Right lobe of liver (tissue), 6 donors: ENCODE data around the gene CHST11. TPM values are rescaled to one million over a fixed set of nuclear protein-coding genes. Genes with fewer than 3 reads are reported as not detected.
A peak's percentile ranks its signal among the peaks of the same experiment; 100 is the strongest.
"Not testable (repeated sequence)": the region's sequence is repeated elsewhere in the genome, so short reads cannot be mapped to it uniquely, and the experiment has no call there.

ENCODE experiments used
- ATAC-seq, 4 donors: fragments of 200-7000 bp; cut with Tn5 transposase; one replicate each; pipeline ENCODE4 v1.9.1; 2020; ENCODE audit warnings: mild to moderate bottlenecking in 4 of 4, moderate library complexity in 4 of 4
- DNase-seq, 3 donors: peaks; one replicate each; pipeline ENCODE4 v3.0.0-alpha.2; 2020
- H3K27ac ChIP-seq, 3 donors: fragments of 200-600 bp; one replicate each; pipeline ENCODE4 v1.8.0; 2022
- H3K27me3 ChIP-seq, 2 donors: fragments of 200-600 bp; one replicate each; pipeline ENCODE4 v1.8.0; 2022
- H3K36me3 ChIP-seq, 4 donors: fragments of 200-600 bp; sonication (generic) in 1 of 4; one replicate each; pipeline versions ENCODE4 v1.5.1 to v1.8.0; 2017 to 2022; ENCODE audit warnings: control low read depth in 1 of 4
- H3K4me1 ChIP-seq, 4 donors: fragments of 200-600 bp; sonication (generic) in 1 of 4; one replicate each; pipeline versions ENCODE4 v1.5.1 to v1.8.0; 2017 to 2022; ENCODE audit warnings: control low read depth in 1 of 4
- H3K4me3 ChIP-seq, 3 donors: fragments of 200-600 bp; one replicate each; pipeline ENCODE4 v1.8.0; 2022
- H3K9me3 ChIP-seq, 4 donors: fragments of 200-600 bp; sonication (generic) in 1 of 4; one replicate each; pipeline versions ENCODE4 v1.5.1 to v1.8.0; 2017 to 2022; ENCODE audit warnings: control low read depth in 1 of 4
- CTCF ChIP-seq, 4 donors: fragments of 200-600 bp in 3 of 4; fragments of 450-650 bp in 1 of 4; IDR thresholded peaks; one replicate each; pipeline versions ENCODE4 v1.5.1 to v1.8.0; 2016 to 2022; ENCODE audit warnings: antibody characterized with exemption in 4 of 4, mild to moderate bottlenecking in 2 of 4
- POLR2A ChIP-seq: fragments of 450-650 bp; IDR thresholded peaks from one replicate; pipeline ENCODE4 v1.6.1; 2017; ENCODE audit warnings: antibody characterized with exemption, mild to moderate bottlenecking
- WGBS: methylation state at CpG from one replicate; pipeline ENCODE4 v1.1.6; 2018; ENCODE audit warnings: low coverage, low lambda C conversion rate; ENCODE audit not compliant: insufficient coverage; ENCODE audit errors: missing lambda C conversion rate; 5-methylcytosine and 5-hydroxymethylcytosine counted together
- intact Hi-C, 2 donors: fragments of 100-400 bp; cut with DNase I; formaldehyde crosslinking; loops; one replicate each; pipeline versions ENCODE4 v1.11.2 to v1.14.1; 2022
- total RNA-seq, 6 experiments: library from RNA; depleted of rRNA in 2 of 6; stranded (reverse); fragments of >200 nt in 2 of 6; fragmentation: NEBNext Ultra II Directional in 3 of 6; extraction: Animal tissue kit (Norgen Biotek cat#: 25700) in 3 of 6; gene quantifications; one replicate each; pipeline versions ENCODE4 v1.1.0 to v1.2.4, GENCODE V29; 2016 to 2023
- donor health status: DM: no; HTN: yes; CAD: no.
- donor health status: DM: no; HTN: no; CAD: no.
- donor health status: DM: no; HTN: no; CAD: no.
- donor health status: DM: no; HTN: yes; CAD: no.
- donor health status: DM: no; HTN: yes; CAD: no.

The CHST11 gene
- total RNA-seq, 6 experiments from 2014 or later, result 0.57 to 10.4 (median 3.5) TPM

GRCh38 chr12:104522985-104523722 is 66.4 kb downstream of the CHST11 start:
- DNase-seq, result no peak
- Histone ChIP-seq H3K9me3 (no peaks in the 10 kb centered on the region), H3K27me3 (no peaks in the 10 kb centered on the region), H3K4me1 (no peaks in the 10 kb centered on the region), H3K36me3 (no peaks in the 10 kb centered on the region), H3K27ac (no peak overlapping the region), H3K4me3 (no peak overlapping the region)
- WGBS, result 49% methylated on average over 4 of the region's 4 CpGs
- intact Hi-C loops, result no loop called here
- TF ChIP-seq CTCF (IDR thresholded peaks at IDR 0.05), result no peak
- no peak for TF ChIP-seq POLR2A
- peak in 2 of 4 donors; percentile 36 to 51 for ATAC-seq

GRCh38 chr12:104524034-104524832 is 67.5 kb downstream of the CHST11 start:
- Histone ChIP-seq H3K36me3 (no peaks in the 10 kb centered on the region), H3K9me3 (no peaks in the 10 kb centered on the region), H3K4me3 (no peak overlapping the region), H3K27me3 (no peaks in the 10 kb centered on the region), H3K27ac (no peak overlapping the region), H3K4me1 (no peaks in the 10 kb centered on the region)
- intact Hi-C loops, result no loop called here
- 57% methylated on average over 7 of the region's 7 CpGs for WGBS
- no peak for ATAC-seq
- no peak for DNase-seq
- TF ChIP-seq POLR2A (no peak), CTCF (IDR thresholded peaks at IDR 0.05) (no peak)

- no peak for ATAC-seq
Measured at GRCh38 chr12:104526320-104526719, 69.6 kb downstream of the CHST11 start.

GRCh38 chr12:104526751-104527150 is 70.0 kb downstream of the CHST11 start:
- Histone ChIP-seq H3K4me3 (no peak overlapping the region), H3K27ac (no peak overlapping the region), H3K27me3 (no peaks in the 10 kb centered on the region), H3K4me1 (no peaks in the 10 kb centered on the region), H3K9me3 (no peaks in the 10 kb centered on the region), H3K36me3 (no peaks in the 10 kb centered on the region)
- DNase-seq (no peak), ATAC-seq (no peak)
- 71% methylated on average over 5 of the region's 6 CpGs for WGBS
- no peak for TF ChIP-seq CTCF (IDR thresholded peaks at IDR 0.05)
- TF ChIP-seq POLR2A, result no peak
- intact Hi-C loops, result no loop called here

More at GRCh38 chr12:104526320-104526719, 69.6 kb downstream of the CHST11 start:
- Histone ChIP-seq H3K27me3 (no peaks in the 10 kb centered on the region), H3K27ac (no peak overlapping the region), H3K4me3 (no peak overlapping the region), H3K4me1 (no peaks in the 10 kb centered on the region), H3K9me3 (no peaks in the 10 kb centered on the region), H3K36me3 (no peaks in the 10 kb centered on the region)
- intact Hi-C loops, result no loop called here
- no peak for DNase-seq
- 58% methylated on average over 4 of the region's 4 CpGs for WGBS
- TF ChIP-seq CTCF (IDR thresholded peaks at IDR 0.05), result no peak
- no peak for TF ChIP-seq POLR2A

GRCh38 chr12:104527653-104528052 is 70.9 kb downstream of the CHST11 start:
- H3K36me3 ChIP-seq, intact Hi-C loops, H3K27me3 ChIP-seq, H3K9me3 ChIP-seq, H3K4me3 ChIP-seq, DNase-seq, H3K27ac ChIP-seq, ATAC-seq, H3K4me1 ChIP-seq: not testable (repeated sequence)
- 78% methylated on average over 5 of the region's 5 CpGs for WGBS
